ENCODE measurements around the gene POGK.

DNA sequence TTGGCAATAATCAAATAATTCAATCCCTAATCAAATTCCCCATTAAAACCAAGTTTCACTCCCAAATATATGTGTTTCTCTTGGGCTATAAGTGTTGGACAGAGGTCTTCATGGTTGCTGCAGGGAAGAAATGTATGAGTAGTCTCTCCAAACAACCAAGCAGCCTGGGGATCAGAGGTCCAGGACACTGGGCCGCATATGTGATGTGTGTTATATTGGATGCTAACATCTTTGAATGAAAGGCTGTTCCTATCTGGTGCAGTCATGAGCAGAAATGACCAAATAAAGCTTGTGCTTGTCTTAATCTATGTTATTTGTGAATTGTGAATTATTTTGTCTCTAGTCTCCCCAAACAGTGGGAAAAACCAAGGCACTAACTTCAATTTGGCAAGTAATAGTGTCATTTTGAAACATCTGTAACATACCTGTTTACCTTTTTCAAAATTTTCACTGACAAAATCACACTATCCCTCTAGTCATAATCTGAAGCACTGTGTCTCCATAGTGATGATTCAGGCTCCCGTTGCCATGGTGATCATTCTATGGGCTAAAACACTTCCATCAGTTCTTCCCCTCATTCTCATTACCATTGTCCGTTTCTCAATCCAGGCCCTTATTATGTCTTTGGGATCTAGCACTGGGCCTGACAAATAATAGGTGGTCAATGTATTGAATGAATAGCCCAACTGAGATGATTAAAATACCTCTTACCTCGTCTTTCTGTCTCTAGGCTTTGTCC is 49.3 kb downstream of the POGK start:
- TF ChIP-seq CTCF (IDR thresholded peaks at IDR 0.05; ENCODE audit: insufficient read depth, low read length, poor library complexity, severe bottlenecking): no peak
- TF ChIP-seq EZH2phosphoT487 (conservative IDR thresholded peaks at IDR 0.05; ENCODE audit: low read length): no peak
